GM18909 (cell line): ENCODE data around the gene MRPL36.
"Not testable (repeated sequence)": the region's sequence is repeated elsewhere in the genome, so short reads cannot be mapped to it uniquely, and the experiment has no call there.

Experiments used
- ATAC-seq: cut with Tn5 transposase; IDR thresholded peaks from one replicate; pipeline ENCODE4 v1.9.1; 2021; ENCODE audit warnings: mild to moderate bottlenecking; ENCODE audit not compliant: unreplicated experiment, poor library complexity

MRPL36 gene

DNA sequence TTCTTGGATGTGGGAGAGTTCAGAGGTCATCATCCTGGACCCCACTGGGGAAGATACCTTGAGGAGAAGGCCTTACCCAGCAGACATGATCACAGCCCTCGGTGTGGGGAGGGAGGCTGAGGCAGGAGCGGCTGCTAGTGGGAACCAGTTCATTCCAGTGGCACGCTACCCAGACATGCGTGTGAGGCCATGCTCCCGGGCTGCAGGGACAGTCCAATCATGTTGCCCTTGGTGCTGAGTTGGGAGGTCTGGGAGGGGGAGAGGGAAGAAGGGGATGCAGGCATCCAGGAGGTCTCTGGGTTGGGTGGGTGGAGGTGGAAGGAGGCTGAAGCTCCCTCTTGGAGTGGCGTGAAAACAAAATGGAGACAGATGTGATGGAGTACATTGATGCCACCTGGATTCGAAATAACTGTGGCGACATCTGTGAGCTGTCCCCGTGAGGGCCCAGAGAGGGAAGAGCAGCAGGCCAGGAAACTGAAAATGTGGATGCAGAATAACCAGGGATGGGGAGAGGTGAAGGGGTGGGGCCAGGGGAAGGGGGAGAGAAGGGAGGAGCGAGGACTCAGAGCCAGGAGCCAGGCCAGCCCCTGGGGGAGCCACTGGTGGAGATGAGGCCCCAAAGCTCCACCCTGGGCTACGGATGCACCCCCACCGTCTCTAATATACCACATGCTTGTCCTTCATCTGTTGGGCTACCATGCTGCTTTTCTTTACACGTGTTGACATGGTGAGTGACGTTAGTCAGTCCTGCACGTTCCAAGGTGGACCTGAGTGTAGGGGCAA, 17.8 kb upstream of the MRPL36 start:
- no peak for ATAC-seq

DNA sequence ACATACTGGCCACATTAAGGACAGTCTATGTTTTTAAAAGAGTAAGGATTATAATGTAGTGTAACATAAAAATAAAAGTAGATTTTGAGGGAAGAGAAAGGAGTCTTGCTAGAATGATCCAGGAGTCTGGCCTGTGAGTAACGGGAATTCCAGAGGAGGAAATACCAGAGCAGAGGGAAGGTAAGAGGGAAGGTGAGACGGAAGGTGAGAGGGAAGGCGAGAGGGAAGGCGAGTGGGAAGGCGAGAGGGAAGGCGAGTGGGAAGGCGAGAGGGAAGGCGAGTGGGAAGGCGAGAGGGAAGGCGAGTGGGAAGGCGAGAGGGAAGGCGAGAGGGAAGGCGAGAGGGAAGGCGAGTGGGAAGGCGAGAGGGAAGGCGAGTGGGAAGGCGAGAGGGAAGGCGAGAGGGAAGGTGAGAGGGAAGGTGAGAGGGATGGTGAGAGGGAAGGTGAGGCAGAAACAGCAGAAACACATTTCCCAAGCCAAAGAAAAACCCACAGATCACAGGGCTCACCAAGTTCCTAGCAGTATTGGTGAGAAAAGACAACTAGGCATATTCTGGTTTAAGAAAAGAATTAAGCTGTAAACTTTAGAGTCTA, 17.0 kb upstream of the MRPL36 start:
- ATAC-seq = not testable (repeated sequence)

DNA sequence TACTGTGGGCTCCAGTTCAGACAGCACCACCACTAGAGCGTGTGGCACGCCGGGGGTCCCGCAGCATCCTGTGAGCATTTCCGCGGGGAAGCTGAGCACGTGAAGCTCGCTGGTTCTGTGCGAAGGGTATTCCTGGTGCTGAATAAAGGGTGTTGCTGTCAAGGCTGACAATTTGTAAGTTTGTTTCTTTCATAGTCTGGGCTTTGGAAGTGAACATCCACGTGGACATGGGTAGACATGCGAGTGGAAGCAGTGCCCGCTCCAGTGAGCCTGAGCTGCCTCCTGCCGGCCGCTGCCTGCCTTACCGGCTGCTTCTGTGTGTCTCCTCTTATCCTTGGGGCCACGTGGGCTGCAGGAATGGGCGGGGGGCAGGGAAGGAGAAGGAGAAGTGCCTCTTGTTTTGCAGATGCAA, 16.2 kb upstream of the MRPL36 start:
- ATAC-seq = no peak

DNA sequence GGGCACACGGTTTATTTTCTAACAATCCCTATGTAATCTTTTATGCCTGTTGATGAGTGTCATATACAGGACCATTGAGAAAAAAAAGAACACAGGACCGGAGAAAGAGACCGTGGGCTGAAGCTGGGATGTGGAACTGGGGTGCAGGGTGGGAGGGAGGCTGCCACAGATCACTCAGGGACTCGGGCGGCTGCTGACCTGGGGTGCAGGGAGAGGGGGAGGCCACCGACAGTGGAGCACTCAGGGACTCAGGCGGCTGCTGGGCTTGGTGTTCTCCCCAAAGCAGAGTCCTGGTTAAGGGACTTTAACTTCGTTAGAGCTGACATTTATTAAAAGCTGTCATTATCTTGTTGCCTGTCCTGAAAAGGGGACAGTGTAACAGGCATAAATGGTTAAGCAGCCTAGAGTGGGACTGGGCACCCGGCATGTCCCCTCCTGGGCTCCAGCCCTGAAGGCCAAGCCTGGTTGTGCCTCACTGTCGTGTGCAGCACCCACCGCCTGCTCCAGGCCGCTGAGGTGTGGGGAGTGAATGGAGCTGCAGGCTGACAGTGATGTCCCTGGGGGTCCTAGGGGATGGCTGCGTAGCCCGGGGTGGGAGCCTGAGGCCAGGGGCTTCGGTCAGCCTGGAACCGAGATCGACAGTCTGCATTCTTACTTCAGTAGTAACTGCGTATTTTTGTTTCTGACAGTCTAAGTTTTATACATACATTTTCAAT, 15.6 kb upstream of the MRPL36 start:
- no peak for ATAC-seq

DNA sequence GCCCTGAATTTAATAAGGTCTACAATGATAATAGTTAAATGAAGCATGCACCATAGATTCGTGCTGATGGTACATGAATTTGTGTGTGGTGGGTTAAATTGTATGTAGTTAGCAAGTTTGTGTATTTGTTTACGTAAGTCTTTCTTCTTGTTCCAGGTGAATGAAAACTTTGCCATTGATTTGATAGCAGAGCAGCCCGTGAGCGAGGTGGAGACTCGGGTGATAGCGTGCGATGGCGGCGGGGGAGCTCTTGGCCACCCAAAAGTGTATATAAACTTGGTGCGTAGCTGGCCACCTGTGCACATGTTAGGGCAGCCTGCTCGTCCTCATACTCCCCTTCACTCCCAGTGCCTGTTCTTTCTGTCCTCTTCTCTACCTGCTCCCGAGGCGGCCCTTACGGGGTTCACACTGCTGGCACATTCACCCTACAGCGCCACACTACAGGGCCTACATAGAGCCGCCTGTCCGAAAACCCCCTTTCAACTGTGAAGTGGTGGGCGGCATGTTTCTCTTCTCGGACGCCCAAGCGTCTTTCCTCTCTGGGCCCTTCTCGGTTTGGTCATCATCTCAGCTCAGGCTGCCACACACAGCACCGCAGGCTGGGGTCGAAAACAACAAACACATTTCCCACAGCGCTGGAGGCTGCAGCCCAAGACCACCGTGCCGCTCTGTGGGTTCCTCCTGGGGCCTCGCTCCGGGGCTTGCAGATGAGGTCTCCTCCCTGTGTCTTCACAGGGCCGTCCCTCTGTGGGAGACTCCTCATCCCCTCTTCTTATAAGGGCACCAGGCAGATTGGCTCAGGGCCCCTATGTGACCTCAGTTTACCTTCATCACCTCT, 14.8 kb upstream of the MRPL36 start:
- no peak for ATAC-seq

DNA sequence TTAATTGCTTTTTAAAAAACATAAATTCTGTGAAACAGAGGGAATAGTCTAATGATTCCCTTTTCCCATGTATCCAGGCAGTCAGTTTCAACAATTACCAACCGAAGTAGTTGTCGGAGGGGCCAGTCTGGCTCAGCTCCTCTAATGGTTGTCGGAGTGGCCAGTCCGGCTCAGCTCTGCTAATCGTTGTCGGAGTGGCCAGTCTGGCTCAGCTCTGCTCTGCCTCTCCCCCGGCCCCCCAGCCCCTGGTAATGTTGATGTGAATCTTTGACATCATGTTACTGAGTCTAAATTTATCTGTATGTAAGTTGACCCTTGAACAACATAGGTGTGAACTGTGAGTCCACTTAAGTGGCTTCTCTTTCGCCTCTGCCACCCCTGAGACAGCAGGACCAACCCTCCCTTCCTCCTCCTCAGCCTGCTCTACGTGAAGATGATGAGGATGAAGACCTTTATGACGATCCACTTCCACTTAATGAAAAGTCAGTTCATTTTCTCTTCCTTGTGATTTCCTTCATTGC, 11.0 kb upstream of the MRPL36 start:
- no peak for ATAC-seq

DNA sequence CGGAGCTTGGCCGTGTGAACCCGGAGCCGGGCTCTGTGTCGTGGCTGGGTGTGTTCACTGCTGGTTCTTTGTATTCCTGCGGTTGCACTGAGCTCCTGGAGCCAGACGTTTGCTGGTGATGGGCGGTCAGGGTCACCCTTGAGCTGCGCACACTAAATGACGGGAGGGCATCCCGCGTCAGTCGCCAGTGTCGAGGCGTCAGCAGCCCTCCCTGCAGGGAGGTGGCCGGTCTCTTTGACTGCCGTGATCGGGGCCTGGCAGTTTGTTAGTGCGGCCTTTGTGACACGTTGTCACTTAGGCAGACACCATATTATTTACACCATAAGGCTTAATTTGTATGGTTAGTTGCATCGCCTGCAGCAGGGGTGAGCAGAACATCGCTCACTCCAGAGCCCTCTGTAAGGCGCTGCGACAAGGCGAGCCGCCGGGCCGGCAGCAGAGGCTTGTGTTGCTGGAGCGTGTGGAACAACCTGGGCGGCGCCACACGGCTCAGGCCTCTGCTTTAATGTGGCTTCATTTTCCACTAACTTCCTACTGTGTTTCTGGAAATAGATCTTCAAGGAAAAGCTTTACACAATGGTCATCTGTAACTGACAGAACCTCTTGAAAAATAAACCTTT, 9.9 kb upstream of the MRPL36 start:
- no peak for ATAC-seq

DNA sequence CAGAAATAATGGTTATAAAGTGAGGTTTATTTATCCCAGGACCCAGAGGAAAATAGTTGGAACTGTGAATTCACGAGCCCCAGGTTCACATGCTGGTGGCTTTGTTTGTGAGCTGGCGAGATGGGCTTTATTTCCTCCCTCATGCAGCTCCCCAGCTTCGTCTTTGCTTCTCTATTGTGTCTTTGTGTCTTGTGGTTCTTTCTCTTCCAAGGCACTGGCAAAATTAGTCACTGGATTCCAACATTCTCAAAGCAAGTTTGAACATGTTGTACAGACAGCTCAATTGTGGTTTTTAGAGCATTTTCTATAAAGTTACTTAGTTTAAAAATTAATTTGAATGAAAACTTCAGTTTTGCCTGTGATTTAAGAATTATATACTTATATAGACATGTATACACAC, 8.8 kb upstream of the MRPL36 start:
- no peak for ATAC-seq

DNA sequence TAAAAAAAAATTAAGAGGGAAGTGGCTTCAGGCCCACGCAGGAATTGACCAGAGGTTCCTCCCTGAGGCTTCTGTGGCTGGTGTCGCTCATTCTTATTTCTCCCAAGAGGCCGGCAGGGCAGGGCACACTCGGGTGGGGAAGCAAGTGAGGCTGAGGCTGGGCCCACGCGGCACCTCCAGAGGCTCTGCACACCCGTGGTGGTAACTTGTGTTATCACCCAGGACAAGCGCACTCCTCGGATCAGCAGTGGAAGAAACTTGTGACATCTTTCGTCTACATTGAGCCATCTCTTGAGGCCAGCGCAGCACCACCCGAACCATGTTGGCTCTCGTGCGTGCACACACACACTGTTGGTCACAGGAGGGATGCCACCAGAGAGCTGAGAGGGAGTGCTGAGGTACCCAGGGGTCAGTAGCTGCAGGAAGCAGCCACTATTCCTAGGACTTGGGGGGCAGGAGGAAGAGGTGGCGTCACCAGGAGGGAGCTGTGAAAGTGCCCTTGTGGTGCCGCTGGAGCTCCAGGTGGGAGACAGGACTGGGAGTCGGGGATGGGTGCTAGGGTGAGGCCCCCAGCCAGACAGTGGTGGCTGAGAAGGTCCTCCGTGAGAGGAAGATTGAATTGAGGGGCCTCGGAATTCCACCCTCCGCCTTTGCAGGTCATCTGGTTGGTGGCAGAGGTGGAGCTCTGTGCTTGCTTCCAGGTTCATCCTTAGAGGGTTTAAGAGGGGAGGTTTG, 8.0 kb upstream of the MRPL36 start:
- ATAC-seq = no peak

DNA sequence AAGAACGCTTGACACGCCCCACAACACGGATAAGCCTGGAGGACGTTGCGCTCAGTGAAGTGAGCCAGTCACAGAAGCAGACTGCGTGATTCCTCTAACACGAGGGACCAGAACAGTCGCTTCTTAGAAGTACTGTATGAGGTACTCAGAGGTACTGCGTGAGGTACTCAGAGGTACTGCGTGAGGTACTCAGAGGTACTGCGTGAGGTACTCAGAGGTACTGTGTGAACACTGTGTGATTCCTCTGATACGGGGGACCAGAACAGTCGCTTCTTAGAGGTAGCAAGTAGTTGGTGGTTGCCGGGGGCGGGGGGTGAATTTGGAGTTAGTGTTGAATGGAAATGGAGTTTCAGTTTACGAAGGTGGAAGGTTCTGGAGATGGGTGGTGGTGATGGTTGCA, 7.3 kb upstream of the MRPL36 start:
- no peak for ATAC-seq

DNA sequence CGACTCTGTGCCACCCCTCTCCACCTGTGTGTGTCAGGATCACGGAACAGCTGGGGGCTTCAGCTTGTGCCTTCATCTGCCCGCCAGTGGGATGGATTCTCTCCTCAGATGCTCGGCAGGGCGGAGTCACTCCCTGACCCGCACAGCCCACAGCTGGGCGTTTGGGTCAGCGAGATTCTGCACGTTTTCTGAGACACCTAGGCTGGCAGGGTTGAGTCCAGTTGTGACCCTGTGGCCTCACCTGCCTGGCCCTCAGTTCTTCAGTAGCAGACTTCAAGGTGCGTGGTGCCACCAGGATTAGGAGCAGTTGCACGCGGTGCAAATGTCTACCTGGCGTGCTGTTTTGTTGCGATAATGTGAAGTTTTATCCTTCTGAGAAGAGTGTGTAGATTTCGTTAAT, 6.6 kb upstream of the MRPL36 start:
- no peak for ATAC-seq

DNA sequence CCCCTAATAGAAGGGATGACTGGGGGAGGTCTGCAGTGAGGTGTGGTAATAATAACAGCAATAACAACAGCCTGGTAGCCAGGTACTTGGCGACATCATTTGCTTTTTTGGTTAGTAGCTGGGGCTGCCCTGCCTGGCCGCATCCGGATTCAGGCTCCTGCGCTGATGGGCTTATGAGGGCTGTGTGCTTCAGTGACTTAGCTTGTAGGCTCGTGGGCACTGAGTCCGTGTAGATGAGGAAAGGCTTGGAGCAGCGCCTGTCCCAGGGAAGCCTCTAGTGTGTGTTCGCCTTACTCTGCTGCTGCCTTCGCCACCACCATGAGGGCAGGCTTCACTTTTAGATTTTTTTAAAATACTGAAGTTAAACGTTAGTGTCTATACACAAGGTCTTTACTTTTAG, 6.1 kb upstream of the MRPL36 start:
- no peak for ATAC-seq

DNA sequence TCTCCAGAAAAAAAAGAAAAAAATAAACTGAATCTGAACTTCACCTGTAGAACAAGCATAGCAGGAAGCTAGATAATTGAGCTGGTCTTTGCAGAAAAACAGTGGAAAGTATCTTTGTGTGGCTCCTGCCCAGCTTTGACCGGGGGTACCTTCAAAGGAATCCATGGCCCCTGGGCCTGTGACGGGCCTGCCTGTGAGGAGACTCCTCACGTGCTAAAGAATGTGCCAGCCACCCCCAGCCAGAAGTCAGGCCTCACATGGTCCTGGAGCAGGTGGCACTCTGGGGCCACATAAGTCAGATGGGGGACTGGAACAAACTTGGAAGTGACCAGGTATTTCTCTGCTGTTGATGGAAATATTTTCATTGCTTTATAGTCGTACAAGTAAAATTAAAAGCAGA, 5.7 kb upstream of the MRPL36 start:
- no peak for ATAC-seq

DNA sequence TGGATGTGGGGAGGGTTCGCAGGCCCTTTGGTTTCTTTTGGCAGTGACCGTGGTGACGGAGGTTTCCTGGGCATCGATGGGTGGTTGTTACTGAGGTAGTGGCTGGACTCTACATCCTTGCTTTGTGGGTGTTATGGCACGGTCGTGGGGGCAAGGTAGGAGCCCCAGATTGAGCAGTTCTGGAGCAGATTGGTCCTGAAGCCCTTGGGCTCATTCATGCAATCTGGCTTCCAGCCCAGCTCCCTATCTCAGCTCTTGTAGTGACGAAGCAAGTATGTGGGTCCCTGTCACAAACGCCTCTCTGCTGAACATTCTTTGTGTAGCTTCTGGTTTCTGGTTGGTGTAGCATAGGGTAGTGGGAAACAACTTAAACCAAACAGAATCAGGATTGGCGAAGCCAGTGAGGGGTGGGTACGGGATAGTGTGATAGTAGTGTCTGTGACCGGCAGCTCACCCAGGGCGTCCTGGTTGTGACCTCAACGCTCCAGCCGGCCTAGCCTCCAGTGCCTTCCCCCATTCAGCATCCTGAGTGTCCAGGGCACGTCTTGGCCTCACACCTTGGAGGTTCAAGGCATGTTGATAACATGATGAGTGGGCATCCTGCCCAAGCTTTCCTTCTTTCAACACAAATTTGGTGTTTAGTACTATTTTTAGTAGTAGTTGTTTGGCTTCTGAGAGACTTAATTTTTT, 4.5 kb upstream of the MRPL36 start:
- ATAC-seq = no peak

DNA sequence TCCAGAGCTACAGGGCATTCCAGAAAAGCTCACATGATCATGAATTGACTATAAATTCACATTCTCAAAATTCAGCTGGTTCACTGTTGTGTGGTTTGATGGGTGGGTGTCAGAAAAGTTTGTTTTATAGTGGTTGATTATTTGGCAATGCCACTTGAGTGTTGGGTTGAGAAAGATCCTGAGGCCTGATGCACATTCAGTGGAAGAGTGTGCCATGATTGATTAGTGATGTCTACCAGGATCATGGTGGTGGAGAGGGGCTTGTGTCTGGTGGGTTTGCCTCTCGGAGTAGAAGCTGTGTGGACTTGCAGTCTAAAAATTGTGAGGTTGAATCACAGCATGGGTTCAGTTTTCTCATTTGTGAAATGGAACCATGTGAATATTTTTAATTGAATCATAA, 3.6 kb upstream of the MRPL36 start:
- ATAC-seq = no peak

DNA sequence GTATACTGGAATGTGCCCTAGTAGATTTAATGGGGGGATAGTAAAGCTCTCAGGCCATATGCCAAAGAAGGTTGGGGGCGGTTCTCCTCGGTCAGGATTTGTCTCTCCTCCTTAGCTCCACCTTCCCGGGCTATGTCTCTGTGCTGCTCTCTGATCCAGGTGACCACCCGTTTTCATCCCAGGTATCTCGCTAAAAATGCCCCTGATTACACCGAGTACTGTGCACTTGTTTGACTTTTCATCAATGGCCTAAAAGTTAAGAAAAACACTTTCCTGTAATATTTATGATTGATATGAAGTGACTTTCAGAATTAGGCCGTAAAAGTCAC, 2.3 kb upstream of the MRPL36 start:
- ATAC-seq = no peak

DNA sequence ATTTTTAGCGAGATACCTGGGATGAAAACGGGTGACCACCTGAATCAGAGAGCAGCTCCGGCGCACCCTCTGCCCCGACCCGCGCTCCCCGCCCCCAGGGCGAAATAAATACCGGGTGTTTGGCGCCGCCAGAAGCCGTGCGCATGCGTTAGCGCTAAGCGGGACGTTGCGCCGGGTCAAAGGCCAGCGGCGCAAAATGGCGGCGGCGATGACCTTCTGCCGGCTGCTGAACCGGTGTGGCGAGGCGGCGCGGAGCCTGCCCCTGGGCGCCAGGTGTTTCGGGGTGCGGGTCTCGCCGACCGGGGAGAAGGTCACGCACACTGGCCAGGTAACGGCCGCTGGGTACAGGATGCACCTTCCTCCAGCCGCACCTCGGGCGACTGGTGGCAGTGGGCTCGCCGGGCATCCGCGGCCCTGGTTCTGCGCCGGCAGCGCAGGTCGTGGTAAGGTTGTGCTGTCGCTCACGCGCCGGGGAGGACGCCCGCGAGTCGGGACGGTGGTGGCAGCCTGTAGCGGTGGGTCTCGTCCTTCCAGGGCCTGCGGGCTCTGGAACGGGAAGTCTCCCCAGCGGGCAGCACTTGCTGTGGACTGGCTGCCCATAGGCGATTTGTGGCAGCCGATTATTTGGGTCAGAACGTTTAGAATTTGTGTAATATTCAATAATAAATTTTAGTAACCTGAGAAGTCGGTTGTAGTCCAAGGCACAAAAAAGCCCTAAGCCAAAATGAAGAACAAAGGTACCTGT, 1.8 kb upstream of the MRPL36 start, which contains the start of gene NDUFS6:
TSS of gene NDUFS6 (plus strand) at position 186 of the 745 bp plus-strand sequence. CDS start at position 197, 11 bp downstream.
- peak; percentile 63 for ATAC-seq
